Adrenal gland (tissue), 12 donors: ENCODE measurements around the gene MAVS. TPM values are rescaled to one million over a fixed set of nuclear protein-coding genes. Genes with fewer than 3 reads are reported as not detected.

Source experiments
- DNase-seq, 7 donors: peaks; one replicate each; pipeline ENCODE4 v3.0.0-alpha.2; 2019 to 2020
- H3K27ac ChIP-seq, 5 donors: fragments of 200-600 bp; sonication (generic) in 4 of 5; 1 replicate in 3 of 5; 2 replicates in 2 of 5; pipeline versions ENCODE4 v1.5.1 to v1.8.0; 2016 to 2020; ENCODE audit warnings: mild to moderate bottlenecking in 1 of 5
- H3K27me3 ChIP-seq: fragments of 200-600 bp; 2 replicates; pipeline ENCODE4 v1.8.0; 2021
- H3K36me3 ChIP-seq, 2 donors: fragments of 200-600 bp; replicated peaks in 1 of 2; 1 replicate in 1 of 2; 2 replicates in 1 of 2; pipeline versions ENCODE4 v1.5.1 to v1.8.0; 2018 to 2022
- H3K4me1 ChIP-seq, 2 donors: fragments of 200-600 bp; replicated peaks in 1 of 2; 1 replicate in 1 of 2; 2 replicates in 1 of 2; pipeline versions ENCODE4 v1.5.1 to v1.8.0; 2018 to 2021
- H3K4me3 ChIP-seq, 4 donors: fragments of 200-600 bp; sonication (generic) in 3 of 4; one replicate each; pipeline ENCODE4 v1.5.1; 2016 to 2018
- H3K9me3 ChIP-seq, 3 donors: fragments of 200-600 bp; sonication (generic) in 1 of 3; replicated peaks in 1 of 3; 1 replicate in 2 of 3; 2 replicates in 1 of 3; pipeline versions ENCODE4 v1.5.1 to v1.8.0; 2016 to 2021
- CTCF ChIP-seq, 6 experiments: fragments of 450-650 bp in 4 of 6; fragments of 200-600 bp in 2 of 6; sonication (generic) in 1 of 6; IDR thresholded peaks; 1 replicate in 5 of 6; 2 replicates in 1 of 6; pipeline versions ENCODE4 v1.5.1 to v1.8.0; 2016 to 2021; ENCODE audit warnings: antibody characterized with exemption in 6 of 6, mild to moderate bottlenecking in 2 of 6, moderate library complexity in 1 of 6
- POLR2A ChIP-seq, 2 donors: fragments of 450-650 bp; IDR thresholded peaks; one replicate each; pipeline ENCODE4 v1.6.1; 2017; ENCODE audit warnings: antibody characterized with exemption in 2 of 2, mild to moderate bottlenecking in 2 of 2, moderate library complexity in 1 of 2
- WGBS, 4 donors: extraction: QIAGEN DNeasy Blood & Tissue Kit in 2 of 4; methylation state at CpG; one replicate each; pipeline versions ENCODE4 v1.1.5 to v1.1.7; 2013 to 2017; 5-methylcytosine and 5-hydroxymethylcytosine counted together
- intact Hi-C, 2 donors: fragments of 100-400 bp; cut with DNase I; formaldehyde crosslinking; loops; one replicate each; pipeline versions ENCODE4 v1.14.1 to v1.15.0; 2022 to 2023
- polyA plus RNA-seq, 3 donors: library from polyadenylated mRNA; stranded (reverse); fragments of 200-250 nt in 2 of 3; fragments of 350-450 nt in 1 of 3; fragmentation: Illumina TruSeq in 1 of 3; extraction: RNeasy Lipid Tissue Mini Kit (QIAGEN cat#74804) in 1 of 3; gene quantifications; one replicate each; pipeline ENCODE4 v1.2.3, GENCODE V29; 2013 to 2014
- total RNA-seq, 9 donors: library from RNA; depleted of rRNA in 4 of 9; stranded (reverse); fragments of >200 nt in 4 of 9; fragments of 120-200 nt in 1 of 9; fragmentation: NEBNext Ultra II Directional in 1 of 9; extraction: Animal tissue kit (Norgen Biotek cat#: 25700) in 1 of 9; gene quantifications; one replicate each; pipeline versions ENCODE4 v1.1.0 to v1.2.4, GENCODE V29; 2013 to 2023
- donor health status: healthy with polysubstance abuse.
- donor health status: Bipolar disorder and iron deficiency.
- donor health status: DM: yes; HTN: yes; CAD: no.
- donor health status: DM: no; HTN: no; CAD: no.
- donor health status: DM: no; HTN: no; CAD: no.
- donor health status: DM: yes; HTN: yes; CAD: no.

MAVS gene
- total and polyA plus RNA-seq, 12 donors, result 10.0 to 46.7 (median 31.4) TPM

- Histone ChIP-seq H3K27me3 (no peaks in the 10 kb centered on the region), H3K9me3 (no peaks in the 10 kb centered on the region), H3K27ac (peak overlapping the region; percentile 82 to 100 (median 99)), H3K4me1 (peaks cover 4 to 18% of the 10 kb centered on the region in 2 donors), H3K4me3 (peak overlapping the region in 2 of 4 donors; percentile 43 to 92), H3K36me3 (peaks cover 0 to 23% of the 10 kb centered on the region in 2 donors)
- intact Hi-C loops, result loop anchor here in 1 of 2 donors (2.0 kb wide), 1 partner anchor 33 kb away; the partner anchor contains the start of gene CENPB
- no peak for DNase-seq
- TF ChIP-seq POLR2A (IDR thresholded peaks at IDR 0.05) (no peak), CTCF (IDR thresholded peaks at IDR 0.05) (no peak)
- 56 to 64% (median 63%) methylated on average over 20 of the region's 20 CpGs for WGBS, 4 donors
Measured at GRCh38 chr20:3819411-3820047, 27.1 kb upstream of the MAVS start.

GRCh38 chr20:3820048-3820900 is 26.4 kb upstream of the MAVS start, which contains the start of gene AP5S1:
AP5S1 (plus strand) TSS chr20:3820547; CDS start chr20:3822118, 1,571 bp downstream.
- Histone ChIP-seq H3K27ac (peak within 1 kb of the TSS; percentile 82 to 100 (median 99)), H3K9me3 (no peaks in the 10 kb centered on the region), H3K36me3 (peaks cover 0 to 30% of the 10 kb centered on the region in 2 donors), H3K4me3 (peak within 1 kb of the TSS; percentile 43 to 92 (median 86)), H3K27me3 (no peaks in the 10 kb centered on the region), H3K4me1 (peaks cover 4 to 18% of the 10 kb centered on the region in 2 donors)
- TF ChIP-seq POLR2A (IDR thresholded peaks at IDR 0.05), result peak in 1 of 2 donors; percentile 59
- peak; percentile 85 to 100 (median 98) for TF ChIP-seq CTCF (IDR thresholded peaks at IDR 0.05)
- 0 to 1% (median 0%) methylated on average over 29 to 96 of the region's 96 CpGs for WGBS, 4 donors
- DNase-seq, result peak; percentile 97 to 99 (median 98)
- intact Hi-C loops, result no loop called here

- 32 to 38% (median 36%) methylated on average over 20 of the region's 20 CpGs for WGBS, 4 donors
- H3K9me3 ChIP-seq, result no peaks in the 10 kb centered on the region
- peaks cover 0 to 34% of the 10 kb centered on the region in 2 donors for H3K36me3 ChIP-seq
- peak in 1 of 7 donors; percentile 44 for DNase-seq
- no peak for TF ChIP-seq POLR2A (IDR thresholded peaks at IDR 0.05)
- no peak for TF ChIP-seq CTCF (IDR thresholded peaks at IDR 0.05)
- H3K4me1 ChIP-seq, result peaks cover 4 to 18% of the 10 kb centered on the region in 2 donors
- H3K4me3 ChIP-seq, result peak overlapping the region in 3 of 4 donors; percentile 43 to 92 (median 81)
- intact Hi-C loops, result no loop called here
- H3K27me3 ChIP-seq, result no peaks in the 10 kb centered on the region
- peak overlapping the region; percentile 82 to 100 (median 99) for H3K27ac ChIP-seq
Measured at GRCh38 chr20:3820901-3821727, 25.5 kb upstream of the MAVS start.
